H9 (cell line): ENCODE measurements around the gene GRB10. TPM values are rescaled to one million over a fixed set of nuclear protein-coding genes. Genes with fewer than 3 reads are reported as not detected.

ENCODE experiments used
- DNase-seq: peaks from one replicate; pipeline ENCODE4 v3.0.0-alpha.2; 2017
- H2AFZ ChIP-seq: one replicate; pipeline ENCODE4 v1.6.1; 2013; ENCODE audit warnings: mild to moderate bottlenecking, low read length, control low read depth, moderate library complexity
- H2AK5ac ChIP-seq: 2 replicates; pipeline ENCODE4 v1.6.1; 2013; ENCODE audit warnings: low read length, control low read depth, mixed read lengths; ENCODE audit not compliant: insufficient read length
- H2BK120ac ChIP-seq: one replicate; pipeline ENCODE4 v1.6.1; 2013; ENCODE audit warnings: low read depth, mild to moderate bottlenecking, low read length, control low read depth, inconsistent platforms; ENCODE audit not compliant: poor library complexity, severe bottlenecking
- H2BK12ac ChIP-seq: 2 replicates; pipeline ENCODE4 v1.6.1; 2013; ENCODE audit warnings: low read length, control low read depth, mixed read lengths, low read depth; ENCODE audit not compliant: insufficient read length
- H2BK15ac ChIP-seq: 2 replicates; pipeline ENCODE4 v1.6.1; 2013; ENCODE audit warnings: low read depth, low read length, control low read depth
- H2BK20ac ChIP-seq: one replicate; pipeline ENCODE4 v1.6.1; 2013; ENCODE audit warnings: low read depth, mild to moderate bottlenecking, low read length, control low read depth, inconsistent platforms; ENCODE audit not compliant: poor library complexity, severe bottlenecking
- H2BK5ac ChIP-seq: 2 replicates; pipeline ENCODE4 v1.6.1; 2013; ENCODE audit warnings: low read length, control low read depth, mixed read lengths; ENCODE audit not compliant: insufficient read length
- H3K14ac ChIP-seq: 2 replicates; pipeline ENCODE4 v1.6.1; 2013; ENCODE audit warnings: low read length, control low read depth; ENCODE audit not compliant: insufficient read depth
- H3K18ac ChIP-seq: 2 replicates; pipeline ENCODE4 v1.6.1; 2013; ENCODE audit warnings: low read depth, mild to moderate bottlenecking, mixed read lengths, low read length, control low read depth; ENCODE audit not compliant: insufficient read length
- H3K23ac ChIP-seq: 2 replicates; pipeline ENCODE4 v1.6.1; 2013; ENCODE audit warnings: low read length, control low read depth, mixed read lengths, low read depth; ENCODE audit not compliant: insufficient read length
- H3K23me2 ChIP-seq: 2 replicates; pipeline ENCODE4 v1.6.1; 2013; ENCODE audit warnings: low read depth, mild to moderate bottlenecking, mixed read lengths, low read length, control low read depth; ENCODE audit not compliant: insufficient read length, poor library complexity, severe bottlenecking
- H3K27ac ChIP-seq: 2 replicates; pipeline ENCODE4 v1.5.1; 2013; ENCODE audit warnings: low read length, control low read depth, mixed read lengths, low read depth; ENCODE audit not compliant: insufficient read length
- H3K27me3 ChIP-seq: 2 replicates; pipeline ENCODE4 v1.6.1; 2013; ENCODE audit warnings: low read length, control low read depth, inconsistent platforms; ENCODE audit not compliant: insufficient read depth
- H3K4ac ChIP-seq: 2 replicates; pipeline ENCODE4 v1.6.1; 2013; ENCODE audit warnings: low read depth, mild to moderate bottlenecking, control low read depth, inconsistent platforms, low read length, moderate library complexity
- H3K4me1 ChIP-seq: 2 replicates; pipeline ENCODE4 v1.6.1; 2013; ENCODE audit warnings: low read length, control low read depth, inconsistent platforms; ENCODE audit not compliant: insufficient read depth
- H3K4me2 ChIP-seq: 2 replicates; pipeline ENCODE4 v1.6.1; 2013; ENCODE audit warnings: low read length, control low read depth, mixed read lengths; ENCODE audit not compliant: insufficient read length, insufficient read depth
- H3K56ac ChIP-seq: 2 replicates; pipeline ENCODE4 v1.6.1; 2013; ENCODE audit warnings: low read depth, mild to moderate bottlenecking, mixed read lengths, low read length, control low read depth; ENCODE audit not compliant: insufficient read length
- H3K79me1 ChIP-seq: 2 replicates; pipeline ENCODE4 v1.6.1; 2013; ENCODE audit warnings: low read depth, mild to moderate bottlenecking, moderate library complexity, low read length, control low read depth, inconsistent platforms; ENCODE audit not compliant: insufficient read depth, poor library complexity, severe bottlenecking
- H3K79me2 ChIP-seq: 2 replicates; pipeline ENCODE4 v1.6.1; 2013; ENCODE audit warnings: low read length, control low read depth, inconsistent platforms; ENCODE audit not compliant: insufficient read depth
- H3K9ac ChIP-seq: 2 replicates; pipeline ENCODE4 v1.6.1; 2013; ENCODE audit warnings: low read length, control low read depth, mixed read lengths; ENCODE audit not compliant: insufficient read length; ENCODE audit errors: extremely low read depth
- H3K9me3 ChIP-seq: one replicate; pipeline ENCODE4 v1.6.1; 2013; ENCODE audit warnings: low read depth, low read length, inconsistent platforms; ENCODE audit not compliant: control insufficient read depth
- H3T11ph ChIP-seq: one replicate; pipeline ENCODE4 v1.6.1; 2013; ENCODE audit warnings: mild to moderate bottlenecking, low read length, control low read depth, inconsistent platforms
- H4K20me1 ChIP-seq: one replicate; pipeline ENCODE4 v1.6.1; 2013; ENCODE audit not compliant: control insufficient read depth, insufficient read length, insufficient read depth
- H4K5ac ChIP-seq: 2 replicates; pipeline ENCODE4 v1.6.1; 2013; ENCODE audit warnings: low read depth, mild to moderate bottlenecking, mixed read lengths, low read length, control low read depth; ENCODE audit not compliant: insufficient read length
- H4K8ac ChIP-seq: replicated peaks from 2 replicates; pipeline ENCODE4 v1.6.1; 2013; ENCODE audit warnings: low read length, control low read depth, mixed read lengths, low read depth; ENCODE audit not compliant: insufficient read length
- H4K91ac ChIP-seq: 2 replicates; pipeline ENCODE4 v1.6.1; 2013; ENCODE audit warnings: low read depth, mild to moderate bottlenecking, moderate library complexity, mixed read lengths, low read length, control low read depth; ENCODE audit not compliant: insufficient read length
- H3K27ac Mint-ChIP-seq, 3 experiments: 2 replicates in 2 of 3; 3 replicates in 1 of 3; pipeline ENCODE4 v1.8.0; 2020 to 2021; ENCODE audit warnings: mixed read lengths in 3 of 3, mild to moderate bottlenecking in 1 of 3, moderate library complexity in 1 of 3
- H3K27me3 Mint-ChIP-seq: 2 replicates; pipeline ENCODE4 v1.8.0; 2021; ENCODE audit warnings: low read depth, mild to moderate bottlenecking, moderate library complexity, mixed read lengths
- H3K36me3 Mint-ChIP-seq, 3 experiments: 2 replicates in 2 of 3; 3 replicates in 1 of 3; pipeline ENCODE4 v1.8.0; 2020 to 2021; ENCODE audit warnings: low read depth in 3 of 3, mixed read lengths in 3 of 3; ENCODE audit not compliant: insufficient read depth in 1 of 3
- H3K4me1 Mint-ChIP-seq, 2 experiments: 2 replicates each; pipeline ENCODE4 v1.8.0; 2020; ENCODE audit warnings: mixed read lengths in 2 of 2
- H3K4me3 Mint-ChIP-seq, 2 experiments: 2 replicates in 1 of 2; 3 replicates in 1 of 2; pipeline ENCODE4 v1.8.0; 2020 to 2021; ENCODE audit warnings: mild to moderate bottlenecking in 2 of 2, mixed read lengths in 2 of 2, moderate library complexity in 1 of 2
- H3K9me3 Mint-ChIP-seq, 2 experiments: 2 replicates in 1 of 2; 3 replicates in 1 of 2; pipeline ENCODE4 v1.8.0; 2020; ENCODE audit warnings: mild to moderate bottlenecking in 2 of 2, mixed read lengths in 2 of 2, moderate library complexity in 1 of 2
- WGBS: extraction: QIAGEN DNeasy Blood & Tissue Kit; methylation state at CpG from one replicate; pipeline ENCODE4 v1.1.7; 2013; ENCODE audit warnings: missing lambda C conversion rate, low lambda C conversion rate, mixed read lengths; ENCODE audit not compliant: insufficient read length; ENCODE audit errors: extremely low coverage; 5-methylcytosine and 5-hydroxymethylcytosine counted together
- total RNA-seq: library from RNA; stranded (reverse); gene quantifications from 2 replicates; pipeline ENCODE4 v1.2.1, GENCODE V29; 2021
- TF ChIP-seq, protein P1 (sequence below): fragments of 200-600 bp; sonication (generic); conservative IDR thresholded peaks from 3 replicates; pipeline ENCODE4 v1.8.0; 2021; ENCODE audit warnings: antibody characterized with exemption, mild to moderate bottlenecking

GRB10 gene
- total RNA-seq, 1 experiment from 2014 or later = 108 TPM

DNA sequence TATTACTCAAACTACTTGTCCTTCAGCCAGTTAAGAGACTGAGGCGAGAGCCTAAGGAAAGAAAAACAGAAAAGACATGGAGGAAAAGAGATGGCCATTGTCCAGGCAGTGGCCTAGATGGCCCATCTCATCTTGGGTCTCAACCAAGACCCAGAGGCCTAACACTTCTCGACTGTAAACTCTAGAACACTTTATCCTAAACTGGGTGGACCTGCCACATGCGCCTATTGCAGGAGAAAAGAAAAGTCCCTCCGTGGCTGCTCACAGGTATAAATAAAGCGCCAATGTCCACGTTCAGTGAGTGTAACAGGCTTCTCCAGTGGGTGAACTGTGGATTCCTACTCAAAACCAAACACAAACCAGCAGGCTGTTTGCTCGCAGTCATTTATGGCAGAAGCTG lies 124.8 kb downstream of the GRB10 start:
- no CpG with 5 or more reads among the region's 7 CpGs for whole genome bisulfite sequencing
- no peak overlapping the region for H3K27ac Mint-ChIP-seq

More for the DNA sequence above, 124.8 kb downstream of the GRB10 start:
- Histone ChIP-seq H3K4me1 (no peaks in the 10 kb centered on the region), H3K9ac (no peak overlapping the region), H2AFZ (no peak overlapping the region), H4K5ac (no peak overlapping the region), H3T11ph (no peak overlapping the region), H3K4me2 (no peak overlapping the region), H3K79me1 (no peaks in the 10 kb centered on the region), H3K23me2 (no peaks in the 10 kb centered on the region), H2BK5ac (no peak overlapping the region), H4K91ac (no peak overlapping the region), H2BK120ac (no peak overlapping the region), H3K23ac (no peak overlapping the region), H3K79me2 (no peaks in the 10 kb centered on the region), H3K9me3 (no peaks in the 10 kb centered on the region), H3K27me3 (no peaks in the 10 kb centered on the region), H2BK12ac (no peak overlapping the region), H3K56ac (no peak overlapping the region), H2BK15ac (no peak overlapping the region), H3K18ac (no peak overlapping the region), H3K27ac (no peak overlapping the region), H2BK20ac (no peak overlapping the region), H4K20me1 (no peaks in the 10 kb centered on the region), H4K8ac (no peak overlapping the region), H3K14ac (no peak overlapping the region), H3K4ac (no peak overlapping the region), H2AK5ac (no peak overlapping the region)
- H3K36me3 Mint-ChIP-seq = peaks cover 17 to 46% (median 22%) of the 10 kb centered on the region in 3 experiments; a peak in 6 of 7 replicates
- no peak overlapping the region for H3K4me3 Mint-ChIP-seq
- H3K4me1 Mint-ChIP-seq = peaks cover 0 to 3% of the 10 kb centered on the region in 2 experiments; a peak in 1 of 4 replicates
- no peaks in the 10 kb centered on the region for H3K9me3 Mint-ChIP-seq
- no peak for DNase-seq
- TF ChIP-seq, protein P1, sequence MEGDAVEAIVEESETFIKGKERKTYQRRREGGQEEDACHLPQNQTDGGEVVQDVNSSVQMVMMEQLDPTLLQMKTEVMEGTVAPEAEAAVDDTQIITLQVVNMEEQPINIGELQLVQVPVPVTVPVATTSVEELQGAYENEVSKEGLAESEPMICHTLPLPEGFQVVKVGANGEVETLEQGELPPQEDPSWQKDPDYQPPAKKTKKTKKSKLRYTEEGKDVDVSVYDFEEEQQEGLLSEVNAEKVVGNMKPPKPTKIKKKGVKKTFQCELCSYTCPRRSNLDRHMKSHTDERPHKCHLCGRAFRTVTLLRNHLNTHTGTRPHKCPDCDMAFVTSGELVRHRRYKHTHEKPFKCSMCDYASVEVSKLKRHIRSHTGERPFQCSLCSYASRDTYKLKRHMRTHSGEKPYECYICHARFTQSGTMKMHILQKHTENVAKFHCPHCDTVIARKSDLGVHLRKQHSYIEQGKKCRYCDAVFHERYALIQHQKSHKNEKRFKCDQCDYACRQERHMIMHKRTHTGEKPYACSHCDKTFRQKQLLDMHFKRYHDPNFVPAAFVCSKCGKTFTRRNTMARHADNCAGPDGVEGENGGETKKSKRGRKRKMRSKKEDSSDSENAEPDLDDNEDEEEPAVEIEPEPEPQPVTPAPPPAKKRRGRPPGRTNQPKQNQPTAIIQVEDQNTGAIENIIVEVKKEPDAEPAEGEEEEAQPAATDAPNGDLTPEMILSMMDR = no peak
- no peaks in the 10 kb centered on the region for H3K27me3 Mint-ChIP-seq
